ENCODE results near the gene FLT3. TPM values are rescaled to one million over a fixed set of nuclear protein-coding genes. Genes with fewer than 3 reads are reported as not detected.
A peak's percentile ranks its signal among the peaks of the same experiment; 100 is the strongest.

The FLT3 gene
- polyA plus RNA-seq, 2 of the 4 experiments (the other 2 are of a cell fraction), result not detected

GRCh38 chr13:28137596-28137995 is 37.2 kb upstream of the FLT3 start:
- Histone ChIP-seq H3K4me1 (peaks cover 11% of the 10 kb centered on the region; the same call in 2 of the 3 replicates), H3K4me2 (peak overlapping the region; percentile 87), H3K4me3 (peak overlapping the region; percentile 99), H3K9me3 (no peaks in the 10 kb centered on the region), H3K27ac (peak overlapping the region; percentile 96 to 100)
- ChIA-PET CTCF (no interaction called here), POLR2A (interaction anchor here (1.0 kb wide), 1 partner anchor 125 kb away, joined by 3 read pairs; no protein-coding TSS in a partner anchor)
- DNase-seq (ENCODE audit: low read depth in 1 of 2, low spot score in 1 of 2) (no peak), FAIRE-seq (no peak), ATAC-seq (no peak)
- 3% methylated on average over 11 of the region's 11 CpGs for WGBS (ENCODE audit: missing lambda C conversion rate)
- TF ChIP-seq NFE2L2 (conservative IDR thresholded peaks at IDR 0.05; ENCODE audit: low read length), result no peak
- TF ChIP-seq SREBF2 (IDR thresholded peaks at IDR 0.05), result no peak

- ChIA-PET CTCF (no interaction called here), POLR2A (no interaction called here)
- peak overlapping the region in 1 of 2 experiments; percentile 100; a peak in 3 of 6 replicates for H3K27ac ChIP-seq
- no peaks in the 10 kb centered on the region for H3K9me3 ChIP-seq
- DNase-seq (ENCODE audit: low read depth in 1 of 2, low spot score in 1 of 2) (no peak), FAIRE-seq (no peak), ATAC-seq (no peak)
- 61% methylated on average over 7 of the region's 7 CpGs for WGBS (ENCODE audit: missing lambda C conversion rate)
- peaks cover 9% of the 10 kb centered on the region; the same call in 2 of the 3 replicates for H3K4me1 ChIP-seq
- H3K4me3 ChIP-seq, result peak overlapping the region; percentile 99
- TF ChIP-seq RARB (CRISPR knock-in tag; IDR thresholded peaks at IDR 0.05) (no peak), USF2 (IDR thresholded peaks at IDR 0.05) (no peak), NPAS2 (CRISPR knock-in tag; IDR thresholded peaks at IDR 0.05; ENCODE audit: borderline replicate concordance) (no peak), NR3C1 (IDR thresholded peaks at IDR 0.05) (no peak), KDM1A (IDR thresholded peaks at IDR 0.05; ENCODE audit: low read depth) (no peak), CTCF (IDR thresholded peaks at IDR 0.05) (no peak), BHLHE40 (IDR thresholded peaks at IDR 0.05; ENCODE audit: low read depth, low read length) (no peak), ZC3H11A (IDR thresholded peaks at IDR 0.05) (no peak), HDAC2 (IDR thresholded peaks at IDR 0.05) (no peak), EHF (CRISPR knock-in tag; IDR thresholded peaks at IDR 0.05) (no peak), HMGXB4 (CRISPR knock-in tag; IDR thresholded peaks at IDR 0.05; ENCODE audit: borderline replicate concordance) (no peak), MAFK (IDR thresholded peaks at IDR 0.05; ENCODE audit: partially characterized antibody) (no peak), RCOR1 (IDR thresholded peaks at IDR 0.05; ENCODE audit: low read depth, low read length) (no peak), CBX2 (IDR thresholded peaks at IDR 0.05; ENCODE audit: borderline replicate concordance, low read depth) (no peak), ELK1 (IDR thresholded peaks at IDR 0.05; ENCODE audit: low read depth, low read length) (no peak), SMC3 (IDR thresholded peaks at IDR 0.05) (no peak), FOSB (CRISPR knock-in tag; IDR thresholded peaks at IDR 0.05) (no peak), RAD21 (conservative IDR thresholded peaks at IDR 0.05 in 1 of 2, IDR thresholded peaks at IDR 0.05 in 1 of 2) (no peak)
- peak overlapping the region; percentile 87 for H3K4me2 ChIP-seq
These were observed 36.5 kb upstream of the FLT3 start for GRCh38 chr13:28136916-28137315.

Data from A549 (cell line).